GM21619 (cell line): ENCODE data around the gene CCDC34.
"Not testable (repeated sequence)": the region's sequence is repeated elsewhere in the genome, so short reads cannot be mapped to it uniquely, and the experiment has no call there.

ENCODE experiments used
- ATAC-seq: cut with Tn5 transposase; IDR thresholded peaks from one replicate; pipeline ENCODE4 v1.9.1; 2021; ENCODE audit not compliant: unreplicated experiment

CCDC34 gene

DNA sequence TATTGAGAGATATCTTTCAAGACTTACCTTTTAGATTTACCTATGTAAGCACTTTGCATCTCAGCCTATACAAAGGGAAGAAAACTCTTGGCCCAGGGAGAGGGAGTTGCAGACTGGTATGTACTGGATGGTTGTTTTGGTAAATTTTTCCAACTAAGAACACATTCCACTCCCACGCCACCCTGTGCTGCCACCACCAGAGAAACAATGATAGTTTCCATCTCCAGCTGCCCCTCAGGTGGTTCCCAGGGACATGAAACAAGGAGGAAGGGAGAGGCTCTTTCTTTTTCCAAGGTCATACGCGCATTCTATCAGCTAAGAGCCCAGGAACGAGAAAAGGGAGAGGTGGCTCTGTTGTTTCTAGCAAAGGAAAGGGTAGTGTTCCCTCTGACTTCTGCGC is 34.4 kb downstream of the CCDC34 start:
- ATAC-seq, result no peak

DNA sequence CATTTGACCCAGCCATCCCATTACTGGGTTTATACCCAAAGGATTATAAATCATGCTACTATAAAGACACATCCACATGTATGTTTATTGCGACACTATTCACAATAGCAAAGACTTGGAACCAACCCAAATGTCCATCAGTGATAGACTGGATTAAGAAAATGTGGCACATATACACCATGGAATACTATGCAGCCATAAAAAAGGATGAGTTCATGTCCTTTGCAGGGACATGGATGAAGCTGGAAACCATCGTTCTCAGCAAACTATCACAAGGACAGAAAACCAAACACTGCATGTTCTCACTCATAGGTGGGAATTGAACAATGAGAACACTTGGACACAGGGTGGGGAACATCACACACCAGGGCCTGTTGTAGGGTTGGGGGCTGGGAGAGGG is 36.0 kb downstream of the CCDC34 start:
- ATAC-seq, result not testable (repeated sequence)

DNA sequence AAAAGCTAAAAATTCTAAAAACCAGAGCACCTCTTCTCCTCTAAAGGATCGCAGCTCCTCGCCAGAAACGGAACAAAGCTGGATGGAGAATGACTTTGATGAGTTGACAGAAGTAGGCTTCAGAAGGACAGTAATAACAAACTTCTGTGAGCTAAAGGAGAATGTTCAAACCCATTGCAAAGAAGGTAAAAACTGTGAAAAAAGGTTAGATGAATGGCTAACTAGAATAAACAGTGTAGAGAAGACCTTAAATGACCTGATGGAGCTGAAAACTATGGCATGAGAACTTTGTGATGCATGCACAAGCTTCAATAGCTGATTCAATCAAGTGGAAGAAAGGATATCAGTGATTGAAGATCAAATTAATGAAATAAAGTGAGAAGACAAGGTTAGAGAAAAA is 40.8 kb downstream of the CCDC34 start:
- not testable (repeated sequence) for ATAC-seq

DNA sequence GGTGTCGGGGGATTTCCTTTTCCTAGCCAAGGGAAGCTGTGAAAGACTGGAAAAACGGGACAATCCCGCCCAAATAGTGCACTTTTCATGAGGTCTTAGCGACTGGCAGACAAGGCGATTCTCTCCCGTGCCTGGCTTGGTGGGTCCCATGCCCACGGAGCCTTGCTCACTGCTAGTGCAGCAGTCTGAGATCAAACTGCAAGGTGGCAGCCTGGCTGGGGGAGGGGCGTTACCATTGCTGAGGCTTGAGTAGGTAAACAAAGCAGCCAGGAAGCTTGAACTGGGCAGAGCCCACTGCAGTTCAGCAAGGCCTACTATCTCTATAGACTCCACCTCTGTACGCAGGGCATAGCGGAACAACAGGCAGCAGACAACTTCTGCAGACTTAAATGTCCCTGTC is 41.7 kb downstream of the CCDC34 start:
- ATAC-seq, result not testable (repeated sequence)

DNA sequence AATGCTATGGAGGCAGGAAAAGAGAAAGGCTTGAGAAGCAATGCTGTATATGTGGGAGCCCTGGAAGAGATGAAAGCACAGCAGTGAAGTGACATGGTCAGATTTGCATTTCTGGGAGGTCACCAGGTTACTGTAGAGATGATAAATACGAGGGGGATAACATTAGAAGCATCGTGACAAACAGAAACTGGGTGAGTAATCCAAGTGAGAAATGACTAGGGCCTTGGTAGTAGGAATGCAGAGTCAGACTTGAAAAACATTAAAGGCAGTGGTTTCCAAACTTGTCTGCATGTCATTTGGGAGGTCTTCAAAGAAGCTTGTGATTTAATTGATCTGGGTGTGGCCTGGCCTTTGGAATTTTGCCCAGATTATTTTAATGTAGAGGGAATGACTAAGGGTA is 43.9 kb downstream of the CCDC34 start:
- ATAC-seq, result peak; percentile 98

DNA sequence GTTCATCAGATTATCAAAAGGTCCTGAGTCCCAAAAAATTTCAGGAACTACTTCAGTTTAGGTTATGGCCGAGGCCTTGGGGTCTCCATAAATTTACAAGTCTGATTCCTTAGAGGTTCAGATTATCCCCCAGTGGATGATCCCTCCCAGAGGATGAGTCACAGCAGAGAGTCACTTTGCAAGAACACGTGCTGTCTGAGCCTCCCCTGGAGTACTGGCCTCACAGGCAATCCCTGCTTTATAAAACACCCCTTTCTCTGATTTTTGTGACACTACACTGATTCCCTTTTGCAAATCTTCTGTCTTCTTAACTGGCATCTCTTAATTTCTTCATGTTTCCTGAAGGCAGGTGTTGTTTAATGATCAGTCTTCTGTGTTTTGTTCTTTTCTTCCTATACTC is 45.3 kb downstream of the CCDC34 start:
- no peak for ATAC-seq

DNA sequence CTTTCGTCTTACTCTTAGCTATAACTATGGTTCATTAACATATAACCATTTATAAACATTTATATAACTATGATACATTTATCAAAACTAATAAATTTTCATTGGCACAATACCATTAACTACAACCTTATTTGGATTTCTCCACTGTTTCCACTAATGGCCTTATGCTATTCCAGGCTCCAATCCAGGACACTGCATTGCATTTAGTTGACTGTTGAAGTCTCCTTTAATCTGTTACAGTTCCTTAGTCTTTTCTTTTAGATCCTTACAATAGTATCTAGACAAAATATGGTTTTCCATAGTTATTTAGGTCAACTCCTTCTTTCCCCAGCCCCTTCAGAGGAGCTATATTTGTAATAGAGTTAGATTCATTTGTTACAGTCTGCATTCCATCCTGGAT is 47.2 kb downstream of the CCDC34 start:
- ATAC-seq, result no peak

DNA sequence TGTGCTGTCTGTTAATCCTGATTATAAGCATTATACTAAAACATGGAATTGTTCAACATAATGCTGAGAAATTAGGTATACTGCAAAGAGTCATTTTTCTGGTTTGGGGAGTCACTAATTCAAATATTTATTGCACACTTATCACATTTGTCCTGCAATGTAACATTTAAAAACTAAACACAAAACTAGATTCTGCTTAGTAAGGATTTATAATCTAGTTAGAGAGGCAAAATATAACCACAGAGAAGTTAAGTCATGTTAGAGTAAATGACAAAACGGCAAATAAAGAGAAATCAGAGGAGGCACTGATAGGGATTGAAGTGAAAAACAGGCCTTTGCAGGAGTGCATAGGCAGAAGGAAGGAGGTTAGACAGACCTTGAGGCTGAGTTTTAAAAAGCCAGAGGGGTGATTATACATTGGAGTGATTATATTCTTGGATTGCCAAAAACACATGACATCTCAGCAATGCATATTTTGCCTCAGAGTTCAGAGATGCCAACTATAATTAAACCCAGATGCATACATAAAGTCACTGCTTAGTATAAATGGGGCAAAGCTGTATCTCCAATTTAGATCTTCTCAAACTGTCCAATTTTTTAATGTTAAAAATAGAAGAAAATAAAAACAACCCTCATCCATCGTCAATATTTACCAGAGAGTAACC is 49.7 kb downstream of the CCDC34 start:
- ATAC-seq, result no peak

DNA sequence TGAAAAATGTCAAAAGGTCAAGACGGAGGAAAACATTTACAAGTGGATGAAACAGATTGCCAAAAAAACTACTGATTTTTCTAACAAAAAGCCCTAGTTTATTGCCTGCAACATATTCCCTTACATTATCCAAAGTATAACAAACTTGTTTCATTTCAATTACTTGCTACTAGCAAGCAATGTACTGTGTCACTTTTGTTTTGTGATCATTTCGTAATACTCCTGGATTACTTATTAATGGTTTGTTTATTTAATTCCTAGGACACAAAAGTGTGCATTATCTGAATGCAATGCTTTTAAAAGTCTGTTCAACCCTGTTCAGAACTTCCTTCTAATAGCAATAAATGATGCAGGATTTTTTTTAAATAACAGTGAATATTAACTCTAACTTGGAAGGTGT is 50.9 kb downstream of the CCDC34 start:
- ATAC-seq, result no peak

DNA sequence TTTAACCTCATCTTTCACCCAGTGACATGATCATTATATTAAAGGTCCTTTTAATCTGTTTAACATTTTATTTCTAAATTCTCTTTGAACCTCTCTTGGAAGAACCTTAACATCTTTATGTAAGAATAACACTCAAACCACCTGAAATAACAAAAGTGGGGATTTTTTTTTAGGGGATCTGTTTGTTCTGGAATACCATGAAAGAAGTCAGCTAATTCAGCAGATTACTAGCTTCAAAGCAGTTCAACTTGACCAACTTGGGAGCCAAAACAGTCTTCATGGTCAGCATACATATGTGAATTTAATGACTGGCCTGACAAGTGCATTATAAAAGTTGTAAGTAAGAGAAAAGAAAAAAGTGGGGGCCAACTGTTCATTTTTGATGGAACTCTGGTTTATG is 52.3 kb downstream of the CCDC34 start:
- no peak for ATAC-seq

DNA sequence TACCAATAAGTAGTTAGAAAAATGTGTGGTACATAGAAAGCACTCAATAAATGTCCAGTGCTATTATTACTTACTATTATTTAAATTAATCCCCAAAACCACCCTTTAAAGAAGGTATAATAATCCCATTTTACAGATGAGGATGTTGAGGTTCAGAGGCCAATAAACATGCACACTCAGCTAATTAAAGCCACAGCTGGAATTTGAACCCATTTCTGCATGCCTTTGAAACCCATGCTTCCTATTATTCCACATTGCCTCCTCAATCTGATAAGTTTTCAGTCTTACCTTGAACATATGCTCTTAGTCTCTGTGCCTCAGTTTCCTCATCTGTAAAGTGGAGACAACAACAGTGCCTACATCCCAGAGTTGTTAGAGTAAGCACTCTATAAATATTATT is 52.8 kb downstream of the CCDC34 start:
- no peak for ATAC-seq

DNA sequence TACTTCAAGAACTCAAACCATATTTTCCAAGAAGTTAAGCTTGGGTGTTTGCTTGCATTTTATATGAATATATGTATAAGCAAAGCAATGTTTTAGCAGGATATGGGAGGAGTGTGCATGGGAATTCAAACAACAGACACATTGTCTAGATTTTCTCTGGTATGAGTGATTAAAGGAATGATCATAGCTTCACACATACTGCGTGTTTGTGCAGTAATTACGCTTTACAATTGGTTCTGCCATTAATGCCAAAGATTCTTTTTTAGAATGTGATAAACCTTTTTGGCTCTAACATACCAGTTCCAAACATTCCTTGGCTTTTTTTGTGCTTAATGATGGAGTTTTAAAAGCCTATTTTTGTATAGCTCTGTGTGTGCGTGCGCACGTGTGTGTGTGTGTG is 54.0 kb downstream of the CCDC34 start:
- ATAC-seq, result no peak

DNA sequence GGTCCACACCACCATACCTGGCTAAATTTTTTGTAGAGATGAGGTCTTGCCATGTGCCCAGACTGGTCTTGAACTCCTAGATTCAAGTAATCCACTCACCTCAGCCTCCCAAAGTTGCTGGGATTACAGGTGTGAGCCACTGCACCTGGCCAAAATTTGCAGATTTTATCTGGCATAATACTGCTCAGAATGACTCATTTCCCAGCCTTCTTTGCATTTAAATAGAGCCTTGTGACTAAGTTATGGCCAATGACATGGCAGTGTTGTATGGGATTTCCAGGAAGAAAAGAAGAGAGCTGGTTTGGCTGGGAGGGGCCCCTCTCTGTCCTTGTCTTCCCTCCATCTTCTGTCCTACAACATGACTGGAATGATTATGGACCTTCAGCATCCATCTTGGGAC is 55.8 kb downstream of the CCDC34 start:
- no peak for ATAC-seq

DNA sequence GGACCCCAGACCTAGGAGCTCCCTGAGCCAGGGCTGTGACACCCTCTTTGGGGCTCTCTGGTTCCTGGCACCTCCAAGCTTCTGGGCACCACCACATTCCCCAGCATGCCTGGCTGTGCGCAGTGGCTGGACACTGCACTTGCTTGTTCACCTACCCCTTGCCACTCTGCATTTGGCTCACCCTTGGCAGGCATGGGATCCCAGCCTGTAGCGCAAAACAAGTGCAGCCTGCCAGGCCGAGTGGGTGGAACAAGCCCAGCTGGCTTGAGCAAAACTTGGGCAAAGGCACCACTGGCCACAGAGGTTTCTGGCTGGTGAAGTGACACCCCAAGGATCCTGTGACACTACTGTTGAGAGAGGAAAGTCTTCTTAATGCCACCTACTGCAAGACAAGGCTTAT is 57.3 kb downstream of the CCDC34 start:
- ATAC-seq, result no peak

DNA sequence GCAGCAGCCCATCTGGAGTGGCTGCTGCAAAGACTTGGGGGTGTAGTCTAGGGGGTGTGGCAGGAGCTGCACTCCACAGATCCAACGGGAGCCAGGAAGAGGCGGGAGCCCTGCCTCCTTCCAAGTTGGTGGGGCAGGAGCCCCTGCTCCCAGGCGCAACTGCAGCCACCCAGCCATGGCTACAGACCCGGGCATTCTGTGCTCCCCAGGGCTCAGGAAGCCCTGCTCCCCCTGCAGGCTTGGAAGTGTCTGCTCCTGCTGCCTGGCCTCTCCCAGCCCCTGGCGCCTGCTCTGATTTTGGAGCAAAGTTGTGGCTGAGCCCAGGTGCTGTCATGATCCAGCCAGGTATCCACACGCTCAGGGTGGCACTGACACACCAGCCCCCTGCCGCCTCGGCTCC is 58.5 kb downstream of the CCDC34 start:
- no peak for ATAC-seq

DNA sequence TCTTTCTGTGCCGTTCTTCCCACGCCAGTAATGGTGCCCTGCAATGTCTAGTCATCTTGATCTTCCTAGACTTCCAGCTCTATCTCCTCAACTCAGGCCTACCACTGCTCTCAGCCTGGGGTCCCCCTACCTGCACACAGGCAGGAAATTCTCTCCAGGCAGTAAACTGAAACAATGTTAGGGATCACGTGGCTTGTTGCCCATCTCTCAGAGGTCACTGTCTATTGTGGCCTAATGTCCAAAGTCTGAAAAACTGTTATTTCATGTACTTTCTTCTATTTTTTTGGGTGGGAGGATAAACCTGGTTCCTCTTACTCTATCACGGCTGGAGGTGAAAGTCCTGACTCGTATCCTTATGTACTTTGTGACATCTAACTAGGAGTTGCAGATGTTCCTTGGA is 59.1 kb downstream of the CCDC34 start:
- no peak for ATAC-seq

DNA sequence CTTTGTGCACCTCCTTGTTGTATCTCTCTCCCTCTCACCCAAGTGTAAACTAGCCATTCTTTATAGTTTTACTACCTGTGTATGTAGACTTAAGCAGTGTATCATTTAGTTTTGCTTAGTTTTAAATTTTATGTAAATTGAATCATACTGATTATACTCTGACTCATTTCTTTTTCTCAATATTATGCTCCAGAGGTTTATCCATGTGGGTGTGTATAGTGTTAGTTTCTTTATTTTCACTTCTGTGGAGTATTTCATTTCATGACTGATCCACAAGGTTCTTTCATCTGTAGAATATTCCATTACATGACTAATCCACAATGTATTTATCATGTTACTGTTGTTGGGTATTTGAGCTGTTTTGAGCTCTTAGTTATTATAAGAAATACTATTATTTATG is 62.0 kb downstream of the CCDC34 start:
- ATAC-seq, result no peak

DNA sequence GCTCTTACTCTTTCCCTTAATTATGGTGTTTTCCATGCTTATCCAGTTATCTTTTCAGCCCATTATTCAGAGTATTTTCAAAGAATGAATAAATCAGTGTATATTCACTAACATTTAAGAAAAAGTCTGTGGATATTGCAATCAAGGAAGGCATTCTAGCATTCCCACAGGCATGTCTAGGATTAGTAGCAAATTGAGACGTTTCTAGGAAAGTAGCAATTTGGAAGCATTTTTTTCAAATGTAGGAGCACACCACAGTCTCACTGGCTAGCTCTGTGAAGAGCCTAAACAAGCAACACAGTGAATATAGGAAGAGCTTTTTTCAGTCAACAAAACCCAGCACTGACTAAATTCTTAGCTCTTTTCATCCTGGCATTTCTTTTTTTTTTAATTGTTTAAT is 65.4 kb downstream of the CCDC34 start:
- ATAC-seq, result no peak

DNA sequence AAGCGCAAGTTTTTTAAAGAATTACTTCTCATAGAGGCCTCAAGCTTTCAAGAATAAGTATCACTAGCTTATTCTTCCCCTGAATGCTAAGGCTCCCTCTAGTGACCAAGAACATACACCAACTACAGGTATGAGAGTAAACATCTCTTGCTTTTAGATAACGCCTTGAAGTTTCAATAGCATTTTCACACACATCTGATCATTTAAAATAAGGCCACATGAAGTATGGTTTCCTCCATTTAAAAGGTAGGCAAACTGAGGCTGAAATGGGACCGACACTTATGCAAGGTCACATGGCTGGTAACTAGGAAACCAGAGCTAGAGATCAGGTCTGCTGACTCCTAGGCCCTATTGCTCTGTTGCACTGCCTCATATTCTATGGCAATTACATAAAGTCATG is 66.5 kb downstream of the CCDC34 start:
- ATAC-seq, result peak; percentile 83

DNA sequence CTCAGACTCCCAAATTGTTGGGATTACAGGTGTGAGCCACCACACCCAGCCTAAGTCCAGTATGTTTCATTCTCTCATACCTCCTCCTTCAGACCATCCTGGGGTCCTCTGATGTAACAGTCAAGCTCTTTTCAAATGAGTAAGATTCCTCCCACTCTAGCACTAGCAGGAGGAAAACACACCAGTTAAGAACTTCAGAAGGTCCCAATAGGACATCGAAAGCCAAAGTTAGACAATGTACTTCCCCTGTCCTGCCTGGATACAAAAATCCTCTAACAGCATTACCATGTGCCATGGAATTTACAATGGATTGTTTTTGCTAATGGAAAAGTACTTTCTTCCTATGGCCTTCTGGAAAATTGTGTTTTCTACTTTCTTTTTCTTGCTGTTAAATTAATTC is 67.1 kb downstream of the CCDC34 start:
- ATAC-seq, result no peak

DNA sequence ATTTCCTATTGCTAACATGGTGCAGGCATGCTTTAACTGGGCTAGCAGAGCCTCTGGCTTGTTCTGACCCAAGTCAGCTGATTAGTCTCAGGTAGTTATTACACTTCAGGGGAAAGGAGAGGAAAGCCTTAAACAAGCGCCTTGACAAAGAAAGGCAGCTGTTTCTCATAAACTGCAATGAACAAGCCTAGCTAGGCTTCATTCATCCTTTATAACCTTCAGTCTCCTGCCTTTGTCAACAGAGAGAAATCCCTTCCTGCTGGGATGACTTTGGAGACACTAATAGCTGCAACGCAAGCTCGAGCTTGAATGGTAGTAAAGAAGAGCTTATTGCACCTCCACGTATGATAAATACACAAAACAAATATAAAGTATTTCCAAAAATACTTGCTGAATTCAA is 68.4 kb downstream of the CCDC34 start:
- ATAC-seq, result no peak

DNA sequence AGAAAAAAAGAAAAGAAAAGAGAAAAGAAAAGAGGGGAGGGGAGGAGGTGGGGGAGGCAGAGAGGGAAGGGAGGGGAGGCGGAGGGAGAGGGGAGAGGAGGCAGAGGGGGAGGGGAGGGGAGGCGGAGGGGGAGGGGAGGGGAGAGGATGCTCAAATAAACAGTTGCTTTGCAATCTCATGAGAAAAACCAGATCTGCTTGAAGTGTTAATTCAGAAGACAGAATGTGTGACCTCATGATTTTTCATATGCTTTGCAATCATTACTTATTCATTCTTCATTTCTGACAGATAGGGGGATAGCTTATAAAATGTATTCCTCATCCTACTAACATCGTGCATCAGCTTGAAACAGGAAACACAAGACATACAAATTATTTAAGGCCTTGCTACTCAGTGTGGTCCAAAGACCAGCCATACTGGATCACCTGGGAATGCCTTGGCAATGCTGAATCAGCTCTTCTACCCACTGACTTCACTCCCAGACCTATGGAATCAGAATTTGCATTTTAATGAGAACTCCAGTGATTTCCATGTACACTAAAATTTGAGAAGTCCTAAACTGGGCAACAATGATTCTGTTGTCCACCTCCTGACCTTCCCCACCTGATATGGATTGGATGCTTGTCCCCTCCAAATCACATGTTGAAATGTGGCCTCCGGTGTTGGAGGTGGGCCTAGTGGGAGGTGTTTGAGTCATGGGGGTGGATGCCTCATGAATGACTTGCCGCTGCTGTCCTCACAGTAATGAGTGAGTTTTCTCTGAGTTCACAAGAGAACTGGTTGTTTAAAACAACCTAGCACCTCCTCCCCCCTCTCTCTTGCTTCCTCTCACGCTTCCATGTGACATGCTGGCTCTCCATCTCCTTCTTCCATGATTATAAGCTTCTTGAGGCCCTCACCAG is 69.2 kb downstream of the CCDC34 start:
- no peak for ATAC-seq

DNA sequence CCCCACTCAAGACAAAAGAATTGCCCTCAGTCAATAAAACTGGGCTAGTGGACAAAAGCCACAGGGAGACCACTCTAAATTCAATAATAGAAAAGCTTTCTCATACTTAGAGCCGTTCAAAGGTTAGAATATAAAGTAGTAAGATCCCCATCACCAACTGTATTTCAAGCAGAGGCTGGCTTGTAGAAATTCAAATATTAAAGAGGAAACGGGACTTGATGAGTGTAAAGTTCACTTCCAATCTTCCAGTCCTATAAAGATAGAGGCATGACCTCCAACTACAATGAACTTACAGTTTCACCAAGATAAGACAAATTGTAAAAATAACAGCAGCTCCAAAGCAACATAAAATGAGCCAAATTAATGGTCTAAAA is 70.4 kb downstream of the CCDC34 start:
- no peak for ATAC-seq
